OCI-LY7 (cell line): Measurements from ENCODE around the gene IL25. TPM values are rescaled to one million over a fixed set of nuclear protein-coding genes. Genes with fewer than 3 reads are reported as not detected.
"Not testable (repeated sequence)": the region's sequence is repeated elsewhere in the genome, so short reads cannot be mapped to it uniquely, and the experiment has no call there.

Experiments
- BruUV-seq: library from RNA; stranded (reverse); fragments of 400-500 nt; replicated peaks from 2 replicates; lab custom pipeline; 2021; lab: Mats Ljungman, UMichigan
- CTCF ChIA-PET: fragments of 300-600 bp; sonication (Branson Sonifier 250); formaldehyde crosslinking; loops from one replicate; lab custom pipeline; 2022; ENCODE audit warnings: antibody characterized with exemption; ENCODE audit not compliant: unreplicated experiment; lab: Charles Lee
- POLR2A ChIA-PET: fragments of 300-600 bp; sonication (Branson Sonifier 250); formaldehyde crosslinking; loops from one replicate; lab custom pipeline; 2022; ENCODE audit warnings: antibody characterized with exemption; lab: Charles Lee
- DNase-seq: peaks from one replicate; pipeline ENCODE4 v3.0.0-alpha.2; 2015; ENCODE audit warnings: low spot score
- H2AFZ ChIP-seq: fragments of 200-600 bp; sonication (generic), shearing (Covaris generic); 2 replicates; pipeline ENCODE4 v1.6.1; 2014; ENCODE audit warnings: mild to moderate bottlenecking, antibody characterized with exemption, low read length, moderate library complexity
- H3K27ac ChIP-seq: fragments of 200-600 bp; sonication (generic); 2 replicates; pipeline ENCODE4 v1.5.1; 2014; ENCODE audit warnings: mixed run types, low read depth, mild to moderate bottlenecking, moderate library complexity, low read length, inconsistent platforms; ENCODE audit not compliant: poor library complexity, severe bottlenecking
- H3K36me3 ChIP-seq: fragments of 200-600 bp; sonication (generic); 2 replicates; pipeline ENCODE4 v1.6.1; 2014; ENCODE audit warnings: mild to moderate bottlenecking, antibody characterized with exemption, low read length, moderate library complexity, mixed read lengths; ENCODE audit not compliant: insufficient read depth
- H3K4me1 ChIP-seq: fragments of 200-600 bp; sonication (generic); 2 replicates; pipeline ENCODE4 v1.5.1; 2014; ENCODE audit warnings: mild to moderate bottlenecking, low read length; ENCODE audit not compliant: insufficient read depth, poor library complexity, severe bottlenecking
- H3K4me2 ChIP-seq: fragments of 200-600 bp; sonication (generic); 2 replicates; pipeline ENCODE4 v1.6.1; 2014; ENCODE audit warnings: mild to moderate bottlenecking, low read length
- H3K4me3 ChIP-seq: fragments of 200-600 bp; sonication (generic); 2 replicates; pipeline ENCODE4 v1.5.1; 2014; ENCODE audit warnings: mild to moderate bottlenecking, low read depth, low read length; ENCODE audit not compliant: poor library complexity, severe bottlenecking
- H3K79me2 ChIP-seq: fragments of 200-600 bp; sonication (generic); 2 replicates; pipeline ENCODE4 v1.6.1; 2016; ENCODE audit warnings: low read depth, mild to moderate bottlenecking, low read length, moderate library complexity, mixed read lengths; ENCODE audit not compliant: insufficient read depth
- H3K9me2 ChIP-seq: fragments of 200-600 bp; sonication (generic); 2 replicates; pipeline ENCODE4 v1.6.1; 2016; ENCODE audit warnings: mild to moderate bottlenecking, low read length, mixed read lengths; ENCODE audit not compliant: insufficient read depth
- H3K9me3 ChIP-seq: fragments of 200-600 bp; sonication (generic); 2 replicates; pipeline ENCODE4 v1.6.1; 2014; ENCODE audit warnings: mild to moderate bottlenecking, mixed run types, low read length, mixed read lengths
- H4K20me1 ChIP-seq: fragments of 200-600 bp; sonication (generic); 2 replicates; pipeline ENCODE4 v1.6.1; 2014; ENCODE audit warnings: mild to moderate bottlenecking, antibody characterized with exemption, low read length, moderate library complexity, mixed read lengths; ENCODE audit not compliant: insufficient read depth
- CTCF ChIP-seq: fragments of 200-600 bp; sonication (generic); conservative IDR thresholded peaks from 2 replicates; pipeline ENCODE4 v1.5.1; 2014; ENCODE audit warnings: mild to moderate bottlenecking, antibody characterized with exemption, low read length, moderate library complexity, mixed read lengths
- EZH2phosphoT487 ChIP-seq: fragments of 200-600 bp; sonication (generic); IDR thresholded peaks from 2 replicates; pipeline ENCODE4 v1.6.1; 2018; ENCODE audit warnings: low read depth, borderline replicate concordance, mild to moderate bottlenecking, mixed run types, antibody characterized with exemption, low read length, moderate library complexity, mixed read lengths
- intact Hi-C: fragments of 100-400 bp; cut with micrococcal nuclease; formaldehyde crosslinking; loops from one replicate; pipeline ENCODE4 v1.10.0; 2022; ENCODE audit not compliant: unreplicated experiment
- total RNA-seq, 2 experiments: library from RNA; depleted of rRNA in 1 of 2; stranded (reverse); fragments of >200 nt in 1 of 2; shearing (Covaris generic) in 1 of 2; gene quantifications; 2 replicates each; pipeline ENCODE4 v1.2.3, GENCODE V29; 2014 to 2022

IL25 gene
- total RNA-seq, 2 experiments from 2014 or later = not detected

- no peak overlapping the region for H2AFZ ChIP-seq
- H3K4me2 ChIP-seq = no peak overlapping the region
- no peaks in the 10 kb centered on the region for H3K4me1 ChIP-seq
- ChIA-PET POLR2A (no interaction called here), CTCF (no interaction called here)
- TF ChIP-seq EZH2phosphoT487 = no peak
- TF ChIP-seq CTCF = no peak
- H3K9me2 ChIP-seq = no peaks in the 10 kb centered on the region
- H3K79me2 ChIP-seq = no peaks in the 10 kb centered on the region
- H3K9me3 ChIP-seq = no peaks in the 10 kb centered on the region
- no peak overlapping the region for H3K27ac ChIP-seq
- no peaks in the 10 kb centered on the region for H3K36me3 ChIP-seq
- no peak for DNase-seq
- no peak overlapping the region for H3K4me3 ChIP-seq
- no peaks in the 10 kb centered on the region for H4K20me1 ChIP-seq
- intact Hi-C loops = no loop called here
- no TSS peak for BruUV-seq
Measured at GRCh38 chr14:23416801-23417200, 44.2 kb downstream of the IL25 start.

- H4K20me1 ChIP-seq, CTCF ChIA-PET, H3K4me1 ChIP-seq, DNase-seq, H3K9me3 ChIP-seq, H3K4me3 ChIP-seq, H2AFZ ChIP-seq, H3K27ac ChIP-seq, intact Hi-C loops, POLR2A ChIA-PET, H3K4me2 ChIP-seq, H3K79me2 ChIP-seq, H3K9me2 ChIP-seq, H3K36me3 ChIP-seq, BruUV-seq: not testable (repeated sequence)
Measured at GRCh38 chr14:23417269-23417668, 44.7 kb downstream of the IL25 start.

- Histone ChIP-seq H3K9me2 (no peaks in the 10 kb centered on the region), H3K4me1 (no peaks in the 10 kb centered on the region), H4K20me1 (no peaks in the 10 kb centered on the region), H3K36me3 (no peaks in the 10 kb centered on the region), H3K79me2 (no peaks in the 10 kb centered on the region), H3K4me3 (no peak overlapping the region), H3K27ac (no peak overlapping the region), H3K4me2 (no peak overlapping the region), H2AFZ (no peak overlapping the region), H3K9me3 (no peaks in the 10 kb centered on the region)
- intact Hi-C loops = no loop called here
- TF ChIP-seq EZH2phosphoT487 = no peak
- TF ChIP-seq CTCF = no peak
- BruUV-seq = no TSS peak
- ChIA-PET POLR2A (no interaction called here), CTCF (no interaction called here)
- DNase-seq = no peak
Measured at GRCh38 chr14:23418021-23418420, 45.4 kb downstream of the IL25 start.

- H3K27ac ChIP-seq, POLR2A ChIA-PET, BruUV-seq, CTCF ChIA-PET, H3K36me3 ChIP-seq, H4K20me1 ChIP-seq, DNase-seq, H3K4me3 ChIP-seq, intact Hi-C loops, H3K9me2 ChIP-seq, H3K79me2 ChIP-seq, H3K4me2 ChIP-seq, H2AFZ ChIP-seq, H3K9me3 ChIP-seq, H3K4me1 ChIP-seq: not testable (repeated sequence)
Measured at GRCh38 chr14:23419646-23420045, 47.0 kb downstream of the IL25 start.
